HT1080 (cell line): ENCODE data around the gene RAB12. TPM values are rescaled to one million over a fixed set of nuclear protein-coding genes. Genes with fewer than 3 reads are reported as not detected.
A peak's percentile ranks its signal among the peaks of the same experiment; 100 is the strongest.
"Not testable (repeated sequence)": the region's sequence is repeated elsewhere in the genome, so short reads cannot be mapped to it uniquely, and the experiment has no call there.

Experiments
- DNase-seq: peaks from one replicate; pipeline ENCODE4 v3.0.0-alpha.2; 2015; ENCODE audit warnings: low read depth
- total RNA-seq: library from RNA; depleted of rRNA; stranded (reverse); fragments of >200 nt; shearing (Covaris generic); gene quantifications from 2 replicates; pipeline ENCODE4 v1.2.3, GENCODE V29; 2014

The RAB12 gene
- total RNA-seq, 1 experiment from 2014 or later = 45.4 TPM

DNA sequence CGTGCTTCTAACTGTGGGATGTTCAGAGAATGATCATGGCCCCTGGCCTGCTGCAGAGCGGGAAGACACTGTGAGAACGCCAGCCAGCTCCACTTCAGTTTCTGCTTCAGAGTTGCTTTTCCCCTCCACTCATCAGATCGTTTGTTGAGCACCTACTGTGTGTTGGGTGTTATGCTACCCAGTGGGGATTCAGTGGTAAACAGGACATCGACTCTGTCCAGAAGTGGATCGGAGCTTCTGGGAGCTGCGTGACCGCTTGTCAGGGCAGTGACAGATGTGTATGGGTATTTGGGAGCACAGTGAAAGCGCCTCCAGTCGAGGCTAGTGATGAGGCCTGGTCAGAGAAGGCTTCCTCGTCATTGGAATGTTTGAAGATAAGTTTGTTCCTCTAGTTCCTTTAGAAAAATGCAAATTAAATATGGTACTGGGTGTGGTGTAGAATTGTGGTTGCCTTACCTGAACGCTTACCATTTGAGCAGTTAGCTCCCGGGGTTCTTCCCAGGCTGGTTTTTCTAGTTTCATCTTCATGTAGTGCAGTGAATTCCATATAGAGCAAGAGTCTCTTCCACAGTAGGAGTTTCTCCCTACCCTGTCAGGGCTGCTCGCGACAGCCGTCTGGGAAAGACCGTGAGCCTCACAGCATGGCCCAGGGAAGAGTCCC, 2.8 kb downstream of the RAB12 start:
- no peak for DNase-seq

DNA sequence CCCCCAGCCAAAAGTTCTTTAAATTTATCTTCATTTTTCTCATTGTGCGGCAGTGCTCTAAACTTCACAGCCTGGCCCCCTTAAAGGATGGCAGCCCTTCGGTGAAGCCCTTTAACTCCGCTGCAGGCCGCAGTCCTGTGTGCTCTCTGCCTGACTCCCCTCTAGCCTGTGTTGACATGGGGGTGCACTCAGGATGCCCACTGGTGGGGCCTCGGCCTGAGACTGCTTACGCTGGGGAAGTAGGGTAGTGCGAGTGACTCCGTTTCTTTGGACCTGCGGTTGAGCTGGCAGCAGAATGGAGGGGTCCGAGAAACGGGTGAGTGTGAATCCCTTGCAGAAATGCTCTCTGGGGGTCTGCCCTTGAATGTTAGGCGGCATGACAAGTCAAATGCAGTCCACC, 5.6 kb downstream of the RAB12 start:
- no peak for DNase-seq

DNA sequence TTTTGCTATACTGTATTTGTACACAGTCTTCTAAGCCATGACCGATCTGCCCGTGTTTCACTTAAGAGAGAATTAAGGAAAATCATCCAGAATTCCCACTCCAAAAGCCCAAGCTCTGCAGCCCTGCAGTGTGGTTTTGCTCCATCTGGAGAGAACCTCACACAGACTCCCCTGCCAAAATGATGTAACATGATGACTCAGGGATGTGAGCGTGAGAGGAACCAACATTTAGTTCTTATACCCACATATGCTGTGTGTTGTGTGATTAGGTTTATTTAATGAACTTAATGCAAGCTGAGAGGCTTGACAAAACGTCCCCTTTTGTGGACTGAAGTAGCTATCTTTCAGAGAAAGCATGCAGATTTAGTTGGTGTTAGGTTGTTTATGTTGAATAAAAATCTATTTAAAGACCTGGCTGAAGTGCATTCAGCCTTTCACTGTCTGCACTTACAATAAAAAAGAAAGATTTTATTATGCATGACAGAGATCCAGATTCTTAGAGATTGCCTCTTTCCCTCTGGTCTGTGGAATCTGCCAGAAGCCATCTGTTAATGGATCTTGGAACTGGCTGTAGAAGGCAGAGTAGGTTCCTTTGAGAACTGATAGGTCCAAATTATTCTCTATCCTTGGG, 6.3 kb downstream of the RAB12 start:
- DNase-seq = peak; percentile 85

DNA sequence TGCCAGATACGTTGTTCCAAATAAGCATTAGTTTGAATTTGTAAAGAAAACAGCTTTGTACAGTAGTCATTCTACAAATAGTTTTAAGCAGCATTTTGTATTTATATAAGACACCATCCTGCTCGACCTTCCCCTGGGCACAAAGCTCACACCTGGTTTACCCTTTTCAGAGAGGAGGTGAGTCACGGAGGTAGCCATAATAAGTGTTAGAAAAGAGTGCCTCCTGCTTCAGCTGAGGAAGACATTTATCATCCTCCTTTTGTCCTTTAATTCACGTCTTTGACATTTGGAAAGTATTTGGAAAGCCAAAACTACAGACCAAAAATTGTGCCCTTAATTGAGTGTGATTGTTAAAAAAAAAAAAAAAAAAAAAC, 6.8 kb downstream of the RAB12 start:
- no peak for DNase-seq

DNA sequence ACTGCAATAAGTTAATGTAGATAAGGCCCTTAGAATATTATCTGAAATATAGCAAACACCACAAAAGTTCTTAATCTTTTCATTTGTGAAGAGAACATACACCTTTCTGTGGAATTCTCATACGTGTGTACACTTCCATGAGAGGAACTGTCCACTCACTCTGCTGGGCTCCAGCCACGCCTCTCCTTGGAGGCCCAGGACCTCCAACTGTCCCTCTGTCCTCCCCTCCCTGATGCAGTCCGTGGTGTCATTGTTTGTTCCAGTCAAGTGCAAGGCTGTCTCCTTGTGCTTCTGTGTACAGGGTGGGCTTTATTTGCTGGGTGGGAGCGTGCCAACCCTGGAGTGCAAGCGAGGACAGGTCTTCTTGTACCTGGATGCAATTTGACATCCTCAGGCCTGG, 8.7 kb downstream of the RAB12 start:
- DNase-seq = no peak

DNA sequence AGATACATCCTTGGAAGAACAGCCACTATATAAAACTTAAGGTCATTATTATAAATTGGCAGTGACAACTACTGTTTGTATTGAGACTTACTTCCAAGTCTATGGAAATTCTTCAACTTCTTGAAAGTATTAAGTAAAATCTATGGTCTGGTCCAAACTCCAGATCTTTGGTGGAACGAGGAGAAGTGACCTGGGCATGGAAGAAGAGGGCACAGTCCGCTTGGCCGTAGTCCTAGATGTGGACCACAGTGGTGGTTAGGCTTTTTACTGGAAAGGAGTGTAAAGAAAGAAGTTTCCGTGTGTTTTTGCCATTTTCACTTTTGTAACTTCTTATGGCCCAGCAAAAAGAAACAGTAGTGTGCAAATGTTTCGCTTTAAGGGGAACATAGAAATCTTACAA, 9.8 kb downstream of the RAB12 start:
- DNase-seq = no peak

DNA sequence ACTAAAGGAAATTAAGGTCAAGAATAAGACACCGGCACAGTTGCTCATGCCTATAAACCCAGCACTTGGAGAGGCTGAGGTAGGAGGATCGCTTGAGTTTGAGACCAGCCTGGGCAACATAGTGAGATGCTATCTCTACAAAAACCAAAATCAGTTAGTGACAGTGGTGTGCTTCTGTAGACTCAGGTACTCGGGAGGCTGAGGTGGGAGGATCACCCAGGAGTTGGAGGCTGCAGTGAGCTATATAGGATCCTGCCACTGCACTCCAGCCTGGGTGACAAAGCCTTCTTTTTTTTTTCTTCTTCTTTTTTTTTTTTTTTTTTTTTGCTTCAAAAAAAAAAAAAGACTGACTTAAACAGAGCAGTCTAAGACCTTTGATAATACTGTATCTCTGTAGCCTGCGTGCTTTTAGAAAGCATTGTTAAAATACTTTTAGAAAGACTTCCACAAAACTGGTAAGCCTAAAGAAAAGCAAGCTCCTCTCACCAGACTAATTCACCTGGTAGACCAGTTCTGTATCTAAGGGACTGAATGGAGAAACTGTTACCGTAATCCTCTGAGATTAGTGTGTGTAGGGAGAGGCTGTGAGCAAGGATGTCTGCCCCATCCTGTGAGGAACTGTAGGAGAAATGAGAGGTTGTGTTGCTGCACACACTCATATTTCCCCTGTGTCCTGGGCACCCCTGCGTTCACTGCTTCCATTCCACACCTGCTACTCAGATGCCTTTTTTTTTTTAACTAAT, 10.8 kb downstream of the RAB12 start:
- no peak for DNase-seq

DNA sequence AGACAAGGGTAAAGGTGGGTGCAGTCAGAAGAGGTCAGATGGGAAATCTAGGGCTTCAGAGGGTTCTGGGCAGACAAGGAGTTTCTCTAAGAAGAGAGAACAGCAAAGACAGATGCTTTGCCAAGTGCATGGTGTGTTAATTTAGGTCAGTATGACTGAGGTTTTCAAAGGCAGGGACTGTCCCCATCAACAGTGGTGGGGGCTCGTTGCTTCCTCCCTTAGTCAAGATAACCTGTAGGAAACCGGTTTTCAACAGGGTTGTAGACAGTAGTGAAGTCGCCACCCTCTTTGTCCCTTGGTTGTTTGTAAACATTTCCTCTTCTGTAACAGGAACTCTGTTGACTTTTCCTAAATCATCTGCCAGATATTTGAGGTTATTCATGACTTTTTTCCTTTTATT, 11.6 kb downstream of the RAB12 start:
- DNase-seq = no peak

DNA sequence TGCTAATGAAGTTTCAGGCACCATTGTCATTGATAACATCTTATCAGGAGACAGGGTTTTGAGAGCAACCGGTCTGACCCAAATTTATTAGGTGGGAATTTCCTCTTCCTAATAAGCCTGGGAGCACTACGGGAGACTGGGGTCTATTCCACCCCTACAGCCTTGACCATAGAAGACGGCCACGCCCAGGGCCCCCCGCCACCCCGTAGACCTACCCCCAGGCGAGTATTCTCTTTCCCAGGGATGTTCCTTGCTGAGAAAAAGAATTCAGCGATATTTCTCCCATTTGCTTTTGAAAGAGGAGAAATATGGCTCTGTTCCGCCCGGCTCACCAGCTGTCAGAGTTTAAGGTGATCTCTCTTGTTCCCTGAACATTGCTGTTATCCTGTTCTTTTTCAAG, 13.4 kb downstream of the RAB12 start:
- not testable (repeated sequence) for DNase-seq

DNA sequence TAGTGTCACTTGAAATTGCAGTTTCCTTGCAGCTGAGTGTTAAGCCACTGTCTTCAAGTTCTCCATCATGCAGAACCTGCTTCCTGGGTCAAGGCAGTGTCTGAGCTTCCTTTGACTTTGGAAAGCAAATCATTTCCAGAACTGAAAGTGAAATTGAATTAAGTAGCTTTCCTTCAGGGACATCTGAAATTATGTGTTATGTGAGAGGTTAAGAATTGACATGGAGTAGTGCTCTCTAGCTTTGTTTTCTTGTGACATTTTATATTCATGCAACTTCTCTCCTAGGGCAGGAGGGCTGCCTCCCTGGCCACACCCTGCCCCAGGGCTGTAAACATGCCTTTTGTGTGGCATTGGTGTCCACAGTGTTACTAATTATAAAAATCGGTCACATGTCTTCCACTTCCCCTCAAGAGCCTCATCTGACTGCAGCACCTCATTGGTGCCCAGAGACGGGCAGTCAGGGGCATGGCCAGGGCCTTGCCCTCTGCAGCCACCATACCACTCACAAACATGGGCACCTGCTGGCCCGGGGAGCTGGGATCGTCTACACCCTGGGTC, 14.4 kb downstream of the RAB12 start:
- DNase-seq = no peak

DNA sequence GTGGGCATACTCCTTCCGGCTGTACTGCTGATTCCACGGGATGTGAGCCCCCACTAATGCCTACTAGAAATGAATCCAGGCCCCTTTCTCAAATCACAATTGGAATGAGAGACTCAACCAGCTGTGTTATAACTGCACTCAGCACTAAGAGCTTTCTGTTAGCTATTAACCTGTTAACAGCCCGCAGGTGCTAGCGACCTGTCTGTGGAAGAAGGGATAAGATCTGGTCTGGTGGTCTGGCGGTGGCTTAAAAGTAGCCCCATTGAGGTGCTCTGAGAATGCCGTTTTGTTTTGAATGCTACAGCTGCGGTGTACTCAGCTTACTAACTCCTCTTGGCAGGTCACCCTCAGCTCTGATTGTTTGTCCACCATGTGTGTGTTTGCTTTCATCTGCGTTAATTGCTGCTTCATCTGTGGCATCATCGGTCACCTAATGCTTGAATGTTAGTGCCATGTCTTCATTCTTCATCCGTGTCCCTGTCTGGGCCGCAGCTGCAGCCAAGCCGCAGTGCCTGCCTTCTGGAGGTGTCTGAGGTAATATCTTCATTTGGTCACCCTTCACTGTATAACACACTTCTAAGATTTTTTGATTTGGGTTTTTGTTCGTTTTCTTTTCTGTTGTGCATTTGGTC, 16.3 kb downstream of the RAB12 start:
- no peak for DNase-seq

DNA sequence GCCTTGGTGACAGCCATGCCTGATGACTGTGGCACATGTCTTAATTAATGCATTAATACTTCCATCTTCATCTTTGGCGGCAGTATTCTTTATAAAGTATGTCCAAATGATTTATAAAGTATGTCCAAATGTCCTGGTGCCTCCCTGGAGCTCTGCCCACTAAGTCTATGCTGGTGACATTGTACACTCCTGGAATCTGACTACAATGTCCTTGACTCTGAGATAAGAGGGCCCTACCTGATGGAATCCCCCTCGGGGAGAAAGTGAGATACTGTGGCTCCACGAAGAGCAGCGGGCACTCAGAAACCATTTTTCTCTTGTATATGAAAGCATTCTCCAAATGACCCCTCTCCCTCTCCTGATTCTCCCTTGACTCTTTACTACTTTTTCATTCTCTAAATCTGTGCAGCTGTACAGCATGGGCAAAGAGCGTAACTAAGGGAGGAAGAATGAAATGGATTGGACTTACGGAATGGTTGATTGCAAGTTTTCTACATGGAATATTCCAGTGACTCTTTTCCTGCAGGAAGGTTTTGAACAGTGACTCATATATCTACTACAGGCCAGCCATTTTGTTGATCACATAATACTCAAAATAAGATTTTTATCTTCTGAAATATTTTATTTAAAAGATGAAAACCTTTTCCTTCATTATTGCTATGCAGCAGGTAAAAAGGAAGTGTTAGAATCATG, 17.3 kb downstream of the RAB12 start:
- no peak for DNase-seq

DNA sequence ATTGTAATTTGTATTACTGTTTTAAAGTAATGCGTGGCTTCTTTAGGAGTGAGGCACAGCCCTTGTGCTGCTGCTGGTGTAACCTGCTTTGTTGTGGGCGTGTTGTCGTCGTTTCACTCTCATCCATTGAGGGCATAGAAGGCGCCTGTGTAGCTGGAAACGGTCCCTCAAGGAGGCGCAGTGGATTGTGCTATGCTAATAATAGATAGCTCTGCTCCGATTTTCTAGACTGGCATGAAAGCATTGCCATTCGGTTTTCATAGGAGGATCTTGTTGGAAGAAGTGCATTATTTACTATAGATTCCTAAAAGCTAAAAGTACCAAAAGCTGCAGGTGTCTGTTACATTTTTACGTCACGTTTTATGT, 17.9 kb downstream of the RAB12 start:
- DNase-seq = no peak

DNA sequence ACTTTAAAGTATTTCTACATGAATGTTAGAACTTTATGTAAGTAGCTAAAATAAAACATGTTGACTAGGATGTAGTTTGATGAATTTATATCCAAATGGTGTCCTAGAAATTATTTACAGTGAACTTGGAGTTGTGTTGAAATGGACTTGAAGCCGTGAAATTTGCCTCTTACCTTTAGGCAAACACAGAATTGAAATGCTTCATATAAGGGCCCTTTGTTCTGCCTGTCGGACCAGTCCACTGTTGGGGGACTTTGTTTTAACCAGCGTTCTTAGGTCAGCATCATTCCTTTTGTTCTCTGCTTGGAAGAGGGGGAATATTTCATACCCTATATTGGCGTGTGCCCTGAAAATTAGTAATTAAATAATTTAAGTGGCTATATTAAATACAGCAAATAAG, 18.3 kb downstream of the RAB12 start:
- DNase-seq = no peak

DNA sequence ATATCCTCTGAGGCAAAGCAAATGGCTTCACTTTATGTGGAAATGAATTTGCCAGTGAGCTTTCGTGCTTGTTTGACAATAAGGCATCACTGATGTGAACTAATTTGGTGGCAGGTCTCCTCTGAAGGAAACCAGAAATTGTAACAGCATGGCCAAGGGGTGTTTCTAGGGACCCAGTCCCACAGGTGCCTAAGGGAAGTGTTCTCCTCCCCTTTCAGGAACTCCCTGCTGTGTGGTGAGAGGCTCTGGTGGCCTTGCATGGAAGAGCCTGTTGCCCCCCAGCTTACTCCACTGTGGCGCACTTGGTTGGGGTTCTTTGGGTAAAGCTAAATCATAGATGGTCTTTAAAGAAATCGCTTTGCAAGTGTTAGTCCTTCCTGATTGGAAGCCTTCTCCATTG, 20.4 kb downstream of the RAB12 start:
- DNase-seq = no peak

DNA sequence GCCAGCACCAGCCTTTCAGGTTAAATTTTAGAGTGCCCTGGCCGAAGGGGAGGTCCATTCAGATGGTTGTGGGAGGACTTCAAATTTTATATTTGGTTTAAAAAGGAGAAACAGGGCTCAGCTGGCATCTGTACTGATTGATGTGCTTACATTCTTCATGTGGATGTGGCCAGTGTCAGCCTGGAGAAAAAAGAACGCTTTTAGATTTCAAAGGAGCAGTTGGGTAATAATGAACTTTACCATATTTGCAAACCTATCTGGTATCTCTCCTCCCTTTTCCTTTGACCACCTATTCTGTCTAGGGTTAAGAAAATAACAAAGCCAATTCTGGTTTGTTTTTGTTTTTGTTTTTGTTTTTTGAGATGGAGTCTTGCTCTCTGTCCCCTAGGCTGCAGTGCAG, 21.3 kb downstream of the RAB12 start:
- DNase-seq = no peak

DNA sequence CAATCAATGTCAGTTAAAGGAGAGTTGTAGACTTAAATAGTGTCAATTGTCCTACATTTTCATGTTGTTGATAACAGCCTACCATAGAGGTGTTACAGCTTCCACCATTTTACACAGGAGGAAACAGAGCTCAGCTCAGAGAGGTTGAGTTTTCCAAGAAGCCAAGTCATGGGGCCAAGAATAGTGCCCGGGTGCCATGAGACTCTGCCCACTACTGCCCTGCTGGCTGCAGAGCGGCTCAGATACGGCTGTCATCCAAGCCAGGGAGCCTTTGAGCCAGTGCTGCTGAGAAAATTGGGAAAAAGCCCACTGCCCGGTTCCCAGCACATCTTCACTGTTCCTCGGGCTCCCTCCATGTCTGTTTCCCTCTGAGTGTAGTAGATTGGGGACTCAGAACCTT, 22.0 kb downstream of the RAB12 start:
- DNase-seq = no peak

DNA sequence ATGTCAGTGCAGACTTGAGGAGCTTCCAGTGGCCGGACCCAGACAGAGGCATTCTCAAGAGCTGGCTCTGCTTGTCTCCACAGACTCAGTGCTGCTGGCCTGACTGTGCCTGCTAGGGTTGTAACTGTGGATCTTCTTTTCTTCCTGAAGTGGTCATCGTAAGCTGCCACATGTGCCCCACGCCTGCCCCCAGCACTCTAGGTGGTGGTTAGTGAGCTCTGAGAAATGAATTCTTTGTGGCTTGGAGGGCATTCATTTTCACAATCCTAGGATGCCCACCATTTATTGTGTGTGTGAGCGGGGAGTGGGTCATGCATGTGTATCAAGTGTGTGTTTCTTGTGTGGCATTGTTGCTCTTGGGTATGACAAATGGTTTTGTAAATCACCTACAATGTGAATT, 23.1 kb downstream of the RAB12 start:
- DNase-seq = no peak

DNA sequence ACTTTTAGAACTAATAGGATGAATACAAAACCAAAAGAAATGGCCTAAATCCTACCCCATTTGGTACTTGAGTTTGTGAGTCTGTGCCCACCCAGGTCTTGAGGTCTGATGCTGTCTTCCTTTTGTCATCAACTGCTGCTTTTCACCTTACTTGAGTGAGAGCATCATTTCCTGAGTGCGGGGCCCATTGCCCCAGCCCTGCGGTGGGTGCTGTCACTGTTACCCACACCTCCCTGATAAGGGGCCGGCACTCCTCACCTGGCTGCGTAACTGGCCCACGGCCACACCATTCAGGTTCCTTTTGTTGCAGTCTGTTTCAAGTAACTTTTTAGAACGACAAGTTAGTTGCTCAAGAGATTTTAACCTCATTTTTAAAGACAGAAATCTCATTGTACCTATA, 25.3 kb downstream of the RAB12 start:
- no peak for DNase-seq

DNA sequence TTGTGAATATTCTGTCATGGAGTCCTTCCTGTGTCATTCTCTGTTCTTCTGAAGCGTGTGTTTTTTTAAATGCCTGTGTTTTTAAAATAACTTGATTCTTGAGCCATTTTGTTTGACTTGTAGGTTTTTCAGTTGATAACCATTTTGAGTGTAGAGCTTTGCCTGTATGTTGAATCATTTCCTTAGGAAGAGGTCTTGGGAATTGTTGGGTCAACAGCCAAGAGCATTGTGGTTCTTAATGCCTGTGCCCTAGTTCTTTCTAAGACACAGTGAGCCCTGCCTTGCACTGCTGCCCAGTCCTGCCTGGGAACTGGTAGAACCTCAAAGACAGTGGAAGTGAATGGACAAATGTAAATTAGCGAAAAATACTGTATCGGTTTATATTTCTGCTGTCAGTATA, 25.9 kb downstream of the RAB12 start:
- peak; percentile 61 for DNase-seq

DNA sequence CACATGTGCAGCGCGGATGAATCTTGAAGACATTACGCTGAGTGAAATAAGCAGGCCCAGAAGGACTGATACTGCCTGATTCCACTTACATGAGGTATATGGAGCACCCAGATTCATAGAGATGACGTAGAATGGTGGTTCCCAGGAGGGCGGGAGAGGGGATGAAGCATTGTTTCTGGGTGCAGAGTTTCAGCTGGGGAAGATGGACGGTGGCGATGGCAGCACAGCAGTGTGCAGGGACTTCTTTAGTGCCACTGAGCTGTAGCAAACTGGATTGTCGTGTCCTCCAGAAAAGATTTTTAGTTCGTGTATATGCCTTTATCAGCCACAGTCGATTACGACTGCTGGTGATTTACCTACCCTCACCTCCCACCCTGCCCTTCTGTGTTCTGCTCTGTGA, 30.5 kb downstream of the RAB12 start:
- no peak for DNase-seq
